ENCODE data around the gene PDE11A.

The PDE11A gene

DNA sequence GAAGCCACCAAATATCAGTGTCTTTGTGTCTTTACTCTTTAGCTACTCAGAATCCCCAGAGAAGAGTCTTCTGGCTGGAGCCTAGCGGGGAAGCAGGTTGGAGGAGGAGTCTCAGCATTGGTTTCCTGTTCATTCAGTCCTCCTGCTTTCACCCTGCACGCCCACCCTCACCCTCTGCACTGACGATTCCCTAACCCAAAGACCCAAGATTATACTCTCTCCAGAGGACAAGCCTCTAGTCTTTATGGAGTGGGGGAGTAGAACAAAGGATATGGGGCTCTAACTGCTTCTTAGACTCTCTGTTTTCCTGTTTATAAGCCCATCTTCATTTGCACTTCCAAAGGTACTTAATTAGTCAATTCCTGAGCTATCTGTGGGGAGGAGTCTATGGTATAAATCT, 341.2 kb downstream of the PDE11A start:
- FAIRE-seq (no peak), DNase-seq (ENCODE audit: insufficient read length, low spot score) (no peak)

DNA sequence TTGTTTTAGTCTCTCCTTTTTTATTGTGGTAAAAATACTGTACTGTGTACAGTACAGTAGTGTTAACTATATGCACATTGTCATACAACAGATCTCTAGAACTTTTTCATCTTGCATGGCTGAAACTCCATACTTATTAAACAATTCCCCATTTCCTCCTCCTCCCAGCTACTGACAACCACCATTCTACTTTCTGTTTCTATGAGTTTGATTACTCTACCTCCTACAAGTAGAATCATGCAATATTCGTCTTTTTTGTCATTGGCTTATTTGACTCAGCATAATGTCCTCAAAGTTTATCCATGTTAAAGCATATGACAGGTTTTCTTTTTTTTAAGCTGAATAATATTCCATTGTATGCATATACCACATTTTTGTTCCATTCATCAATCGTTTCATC, 341.8 kb downstream of the PDE11A start:
- no peak for FAIRE-seq
- no peak for DNase-seq (ENCODE audit: insufficient read length, low spot score)

DNA sequence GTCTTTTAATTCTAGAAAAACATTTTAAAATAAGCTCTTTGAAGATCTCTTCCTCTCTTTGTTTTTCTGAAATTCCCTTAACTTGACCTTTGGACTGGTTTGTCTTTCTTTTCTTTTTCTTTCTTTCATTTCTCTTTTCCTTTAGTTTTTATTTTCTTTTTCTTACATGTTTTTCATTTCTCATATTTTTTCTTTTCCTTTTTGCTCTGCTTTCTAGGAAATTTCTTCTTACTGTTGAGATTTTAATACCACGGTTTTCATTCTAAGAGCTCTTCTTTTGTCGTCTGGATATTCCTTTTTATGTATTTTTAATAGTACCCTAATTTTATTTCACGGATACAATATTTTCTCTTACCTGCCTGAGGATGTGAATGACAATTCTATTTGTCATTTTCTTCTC, 342.2 kb downstream of the PDE11A start:
- no peak for FAIRE-seq
- DNase-seq (ENCODE audit: insufficient read length, low spot score) = no peak

DNA sequence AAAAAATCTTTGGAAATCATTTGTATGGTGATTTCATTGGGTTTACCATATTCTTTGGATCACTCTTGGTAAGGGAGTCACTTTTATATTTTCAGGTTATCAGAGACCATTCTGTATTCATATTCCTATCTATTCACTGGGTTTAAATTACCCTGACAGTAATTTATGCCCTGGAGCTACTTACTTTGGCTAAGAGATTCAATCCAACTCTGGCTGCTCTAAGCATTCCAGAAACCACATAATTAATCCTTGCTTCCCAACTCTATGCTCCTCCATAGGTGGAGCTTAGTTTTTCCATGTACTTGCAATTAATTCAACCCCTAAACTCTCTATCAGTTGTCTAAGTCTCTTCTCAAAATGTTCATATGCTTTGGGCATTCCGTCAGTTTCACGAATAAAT, 343.7 kb downstream of the PDE11A start:
- DNase-seq (ENCODE audit: insufficient read length, low spot score) (no peak), FAIRE-seq (no peak)

DNA sequence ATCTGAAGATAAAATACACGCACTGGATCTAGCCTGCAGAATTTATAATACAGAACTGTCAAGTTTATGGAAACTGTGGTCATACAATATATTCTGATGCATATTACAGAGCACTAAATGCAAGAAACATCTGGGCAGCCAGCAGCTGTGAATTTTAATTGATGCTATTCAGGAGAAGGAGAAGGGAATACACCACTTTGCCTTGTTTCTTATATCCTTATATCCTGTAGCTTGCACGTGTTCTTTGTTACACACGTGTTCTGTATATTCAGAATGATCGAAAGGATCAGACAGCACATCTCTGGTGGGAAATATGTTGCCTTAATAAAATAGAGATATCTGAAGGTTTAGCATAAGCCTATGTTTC, 344.2 kb downstream of the PDE11A start:
- DNase-seq (ENCODE audit: insufficient read length, low spot score) (no peak), FAIRE-seq (no peak)

DNA sequence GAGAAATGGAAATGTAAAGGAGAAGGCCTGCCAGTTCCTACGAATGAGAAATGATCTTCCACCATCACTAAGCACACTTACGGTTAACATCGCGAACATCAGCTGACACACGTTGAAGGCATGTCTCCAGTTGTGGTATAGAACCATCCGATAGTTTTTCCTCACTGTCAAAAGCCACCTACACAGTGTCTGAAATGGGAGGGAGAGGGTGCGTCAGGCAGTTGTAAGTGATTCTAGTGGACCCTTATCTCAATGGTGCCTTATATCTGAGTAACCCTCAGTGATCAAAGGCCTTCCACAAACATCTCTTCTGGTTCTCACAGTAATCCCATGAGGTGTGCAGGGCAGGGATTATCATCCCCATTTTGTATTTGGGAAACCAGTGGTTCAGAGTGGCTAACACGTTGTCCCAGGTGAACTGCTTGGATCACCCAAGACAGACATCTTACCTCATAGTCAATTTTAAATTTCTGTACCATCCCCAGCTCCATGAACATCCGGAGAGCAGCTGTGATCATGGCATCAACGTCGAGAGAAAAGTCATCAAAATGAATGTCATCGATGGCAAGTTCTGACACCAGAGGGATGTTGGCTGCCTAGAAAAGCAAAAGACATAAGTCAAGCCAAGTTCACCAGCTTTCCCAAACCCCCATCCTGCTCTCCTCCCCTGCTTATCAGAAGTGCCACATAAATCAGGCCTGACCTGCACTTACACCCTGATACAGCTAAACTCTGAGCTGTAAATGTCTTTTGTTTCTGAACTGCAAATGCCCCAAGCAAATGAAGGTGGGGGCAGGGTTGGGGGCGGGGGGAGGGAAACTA, 344.8 kb downstream of the PDE11A start:
- FAIRE-seq = peak; percentile 42

DNA sequence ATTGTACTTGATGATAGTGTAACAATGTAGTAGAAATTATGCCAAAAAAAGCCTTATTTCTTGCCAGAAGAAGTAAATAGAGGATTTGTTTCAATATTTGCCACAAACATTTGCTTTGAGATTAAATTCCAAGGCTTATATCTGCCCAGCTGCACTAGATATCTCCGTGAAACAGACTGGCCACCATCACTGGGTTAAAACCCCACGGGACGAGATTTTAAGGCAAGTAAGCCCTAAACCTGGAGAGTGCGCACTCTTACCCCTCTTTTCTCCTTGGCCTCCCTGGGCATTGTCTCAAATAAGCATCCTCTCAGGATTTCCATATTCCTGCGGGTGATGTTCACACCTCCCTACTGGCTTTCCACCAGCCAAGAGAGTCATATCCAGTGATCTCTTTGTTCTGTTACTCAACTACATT, 345.6 kb downstream of the PDE11A start:
- DNase-seq (ENCODE audit: insufficient read length, low spot score) = no peak
- FAIRE-seq = no peak

More for the DNA sequence above, 344.8 kb downstream of the PDE11A start:
- DNase-seq (ENCODE audit: insufficient read length, low spot score) = peak; percentile 6

DNA sequence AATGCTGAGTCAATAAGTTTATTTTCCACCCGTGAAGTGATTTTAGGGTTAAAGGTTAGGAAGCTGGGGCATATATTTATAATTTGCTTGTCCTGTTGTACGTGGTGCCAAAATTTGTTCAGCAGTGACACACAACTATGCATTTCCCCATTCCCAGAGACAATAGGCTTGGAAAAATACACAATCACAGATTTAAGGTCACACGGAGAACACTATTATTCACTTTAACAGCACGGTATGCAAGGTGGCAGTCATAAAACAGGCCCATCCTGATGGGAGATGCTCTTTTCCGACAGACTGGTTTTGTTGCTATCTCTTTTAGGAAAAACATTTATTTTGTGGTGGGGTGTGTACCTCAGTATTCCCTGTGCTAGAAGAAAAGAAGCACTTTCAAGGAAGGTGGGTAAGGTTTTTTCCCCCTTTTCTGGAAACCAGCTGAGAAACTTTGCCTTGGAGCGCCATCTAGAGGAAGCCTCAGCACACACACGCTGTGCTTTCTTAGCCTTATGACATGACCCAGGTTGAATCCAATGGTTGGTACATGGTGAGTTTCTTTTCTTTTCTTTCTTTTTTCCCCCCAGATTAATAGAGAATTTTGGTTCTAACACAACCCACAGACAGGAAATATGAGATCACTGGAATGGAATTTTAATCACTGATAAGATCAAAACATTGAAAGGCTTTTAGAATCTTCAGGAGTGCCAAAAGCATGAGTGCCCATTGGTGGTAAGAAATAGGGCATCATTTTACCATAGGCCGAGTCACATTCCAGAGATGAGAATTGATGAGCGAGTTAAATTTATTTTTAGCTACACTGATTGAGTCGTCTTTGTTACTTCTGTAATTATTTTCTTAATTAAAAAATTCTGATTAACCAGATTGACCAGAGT, 347.9 kb downstream of the PDE11A start:
- DNase-seq (ENCODE audit: insufficient read length, low spot score) = peak; percentile 49
- no peak for FAIRE-seq

DNA sequence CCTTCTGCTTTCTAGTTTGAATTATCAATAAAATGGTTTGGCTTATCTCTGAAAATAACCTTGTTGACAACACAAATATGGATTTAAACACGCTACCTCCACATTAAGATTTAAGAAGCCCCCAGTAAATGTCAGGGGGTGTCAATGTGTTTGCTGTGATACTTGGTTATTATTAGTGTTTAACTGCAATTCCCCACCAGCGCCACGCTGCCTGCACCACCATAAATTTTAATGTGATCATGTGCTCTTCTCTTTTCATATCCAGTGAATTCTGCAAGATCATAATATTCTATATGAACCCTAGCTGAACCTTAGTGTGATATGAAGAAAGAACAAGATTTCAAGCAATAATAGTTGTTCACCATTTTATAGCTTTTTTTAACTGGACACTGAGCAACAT, 349.3 kb downstream of the PDE11A start:
- FAIRE-seq = no peak
- no peak for DNase-seq (ENCODE audit: insufficient read length, low spot score)

DNA sequence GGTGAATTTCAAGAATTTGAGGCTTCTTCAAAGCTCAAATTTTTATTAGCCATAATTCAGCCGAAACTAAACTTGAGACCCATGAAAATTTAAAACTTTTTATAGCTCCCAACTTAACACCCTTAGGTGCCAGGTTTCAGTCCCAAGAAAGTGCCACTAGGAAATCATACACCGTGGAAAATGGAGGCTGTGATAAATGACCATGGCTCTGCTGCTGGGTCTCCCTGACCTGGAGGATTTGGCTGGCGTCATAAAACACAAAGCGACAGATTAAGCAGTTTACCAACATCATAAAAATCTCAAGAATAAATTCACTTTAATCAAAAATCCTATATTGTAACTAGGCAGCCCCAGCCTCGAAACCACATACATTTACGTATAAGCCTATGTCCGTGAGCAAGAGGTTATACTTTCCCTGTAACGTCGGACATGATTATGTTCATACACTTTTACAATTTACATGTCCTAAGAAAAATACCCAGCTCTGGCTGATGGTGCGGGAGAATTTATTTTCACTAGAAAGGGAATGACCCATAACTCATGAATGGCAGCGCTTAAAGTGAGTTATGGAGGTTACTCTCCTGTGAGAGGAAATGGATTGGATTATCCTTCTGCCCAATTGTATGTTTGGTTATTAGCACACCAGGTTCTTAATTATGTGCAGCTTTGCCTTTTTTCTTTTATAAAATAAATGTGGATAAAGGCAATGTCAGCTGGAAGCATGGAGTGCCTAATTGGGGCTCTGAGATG, 350.6 kb downstream of the PDE11A start:
- DNase-seq (ENCODE audit: insufficient read length, low spot score) = no peak
- FAIRE-seq = no peak

DNA sequence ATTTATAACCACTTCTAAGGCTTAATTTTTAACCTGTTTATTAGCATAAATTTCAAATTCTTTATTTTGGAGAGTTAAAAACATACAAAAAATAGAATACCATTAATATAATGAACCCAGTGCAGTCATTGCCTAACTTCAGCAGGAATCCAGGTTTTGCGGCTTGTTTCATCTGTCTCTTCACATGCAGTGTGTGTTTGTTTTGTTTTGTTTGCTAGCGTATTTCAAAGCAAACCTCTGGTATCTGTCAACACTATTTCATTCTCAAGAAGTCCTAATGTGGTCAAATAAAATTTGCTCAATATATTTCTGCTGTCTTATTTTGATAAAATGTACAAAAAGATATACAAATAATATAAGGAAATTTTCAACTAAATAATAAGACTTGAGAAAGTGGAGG, 351.5 kb downstream of the PDE11A start:
- FAIRE-seq (no peak), DNase-seq (ENCODE audit: insufficient read length, low spot score) (no peak)

DNA sequence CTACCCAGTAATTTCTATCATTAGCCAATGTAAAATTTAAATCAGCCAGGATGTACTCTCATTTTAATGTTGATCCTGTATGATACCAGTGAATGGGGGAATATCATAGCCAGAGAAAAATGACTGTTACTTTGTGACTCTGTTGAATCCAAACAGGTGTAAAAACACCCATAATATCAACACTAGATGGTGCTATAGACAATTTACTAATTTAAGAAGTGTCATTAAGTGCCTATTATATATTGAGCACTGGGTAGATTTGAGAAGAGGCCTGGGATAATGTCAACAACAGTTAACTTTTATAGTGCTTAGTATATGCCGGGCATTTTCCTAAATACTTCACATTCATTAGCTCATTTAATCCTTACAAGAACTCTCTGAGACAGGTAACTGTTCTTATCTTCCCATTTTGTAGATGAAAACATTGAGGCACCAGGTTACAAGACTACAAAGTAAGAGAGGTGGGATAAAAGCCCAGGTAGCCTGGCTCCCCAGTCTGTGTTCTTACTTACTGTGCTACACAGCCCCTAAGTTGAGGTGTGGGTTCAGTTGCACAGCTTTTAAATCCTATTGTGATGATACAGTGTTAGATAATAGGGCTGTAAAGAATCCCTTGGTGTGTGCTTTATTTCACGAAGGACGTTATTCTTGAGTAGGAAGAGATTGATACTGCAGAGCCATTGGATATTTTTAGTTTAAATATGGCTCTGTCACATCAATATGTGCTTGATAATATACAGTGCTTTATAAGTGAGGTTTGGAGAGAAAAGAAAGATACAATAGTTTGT, 354.6 kb downstream of the PDE11A start:
- no peak for FAIRE-seq
- no peak for DNase-seq (ENCODE audit: insufficient read length, low spot score)

DNA sequence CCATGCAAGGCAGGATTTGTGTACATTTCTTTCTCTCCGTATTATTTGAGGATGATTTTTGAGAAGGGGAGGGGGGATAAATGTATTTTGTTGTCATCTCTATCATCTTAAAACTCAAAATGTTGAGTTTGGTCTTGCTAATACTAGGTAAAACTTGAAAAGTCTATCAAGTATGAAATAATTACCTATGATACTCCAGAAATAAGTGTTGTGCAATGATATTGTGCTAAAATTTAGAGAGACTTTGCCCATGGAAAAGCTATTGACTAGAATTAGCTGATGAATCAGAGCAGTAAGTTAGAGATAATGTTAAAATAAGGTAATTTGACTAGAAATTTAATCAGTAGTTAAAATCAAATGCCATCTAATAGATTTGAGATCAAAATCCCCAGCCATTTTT, 356.1 kb downstream of the PDE11A start:
- no peak for FAIRE-seq

DNA sequence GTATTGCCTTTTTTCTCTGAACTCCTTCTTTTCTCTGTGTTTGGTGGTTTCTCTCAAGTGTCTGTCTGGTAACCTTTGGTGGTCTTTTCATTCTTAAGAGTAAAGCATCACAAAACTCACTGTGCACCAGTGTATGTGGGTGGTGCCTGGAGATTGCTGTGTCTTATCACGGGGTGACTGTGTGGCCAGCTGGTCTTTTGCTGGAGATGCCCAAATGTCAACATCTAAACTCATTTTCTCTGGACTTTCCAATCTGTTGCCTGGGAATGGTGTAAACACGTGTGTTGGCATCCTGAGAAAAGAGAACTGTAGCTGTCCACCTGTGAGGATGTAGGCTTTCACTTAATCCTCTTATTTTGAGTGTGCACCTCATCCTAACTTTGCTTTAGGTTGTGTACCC, 356.8 kb downstream of the PDE11A start:
- DNase-seq (ENCODE audit: insufficient read length, low spot score) (no peak), FAIRE-seq (no peak)

More for the DNA sequence above, 356.1 kb downstream of the PDE11A start:
- DNase-seq (ENCODE audit: insufficient read length, low spot score) = no peak

DNA sequence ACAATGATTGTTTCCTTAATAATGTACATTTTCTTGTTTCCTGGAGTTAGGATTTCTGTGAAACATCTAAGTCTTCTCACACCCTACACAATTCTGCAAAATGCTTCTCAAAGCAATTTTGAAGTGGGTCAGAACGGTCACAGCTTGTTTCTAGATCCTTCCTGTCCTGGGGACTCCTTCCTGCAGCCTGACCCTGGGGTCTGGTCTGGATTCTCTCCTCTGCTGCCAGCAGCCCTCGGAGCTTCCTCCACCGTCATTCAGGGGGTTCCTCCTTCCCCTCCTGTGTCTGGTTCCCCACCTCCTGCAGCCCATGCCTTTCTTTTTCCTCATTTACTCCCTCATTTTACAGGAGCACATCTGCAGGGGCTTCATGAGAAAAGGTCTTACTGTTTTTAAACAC, 357.9 kb downstream of the PDE11A start:
- DNase-seq (ENCODE audit: insufficient read length, low spot score) = no peak
- FAIRE-seq = no peak

DNA sequence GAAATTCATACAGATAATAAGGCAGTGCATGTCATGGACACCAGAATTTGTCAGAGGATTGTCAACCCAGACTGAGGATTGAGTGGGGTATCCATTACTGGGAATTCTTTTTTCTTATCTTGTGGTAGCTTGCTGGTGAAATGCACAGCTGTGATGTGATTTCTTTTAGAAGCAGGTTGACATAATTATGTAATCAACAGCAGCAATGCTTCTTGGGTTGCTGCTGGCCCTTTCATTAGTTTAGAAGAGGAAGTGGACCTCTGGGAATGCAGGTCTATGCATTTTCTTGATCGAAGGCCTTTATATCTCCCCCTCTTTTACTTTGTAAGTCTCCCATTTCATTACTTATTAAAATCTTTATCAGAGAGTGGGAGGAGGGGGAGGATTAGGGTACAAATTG, 360.1 kb downstream of the PDE11A start:
- FAIRE-seq = no peak
- DNase-seq (ENCODE audit: insufficient read length, low spot score) = no peak

DNA sequence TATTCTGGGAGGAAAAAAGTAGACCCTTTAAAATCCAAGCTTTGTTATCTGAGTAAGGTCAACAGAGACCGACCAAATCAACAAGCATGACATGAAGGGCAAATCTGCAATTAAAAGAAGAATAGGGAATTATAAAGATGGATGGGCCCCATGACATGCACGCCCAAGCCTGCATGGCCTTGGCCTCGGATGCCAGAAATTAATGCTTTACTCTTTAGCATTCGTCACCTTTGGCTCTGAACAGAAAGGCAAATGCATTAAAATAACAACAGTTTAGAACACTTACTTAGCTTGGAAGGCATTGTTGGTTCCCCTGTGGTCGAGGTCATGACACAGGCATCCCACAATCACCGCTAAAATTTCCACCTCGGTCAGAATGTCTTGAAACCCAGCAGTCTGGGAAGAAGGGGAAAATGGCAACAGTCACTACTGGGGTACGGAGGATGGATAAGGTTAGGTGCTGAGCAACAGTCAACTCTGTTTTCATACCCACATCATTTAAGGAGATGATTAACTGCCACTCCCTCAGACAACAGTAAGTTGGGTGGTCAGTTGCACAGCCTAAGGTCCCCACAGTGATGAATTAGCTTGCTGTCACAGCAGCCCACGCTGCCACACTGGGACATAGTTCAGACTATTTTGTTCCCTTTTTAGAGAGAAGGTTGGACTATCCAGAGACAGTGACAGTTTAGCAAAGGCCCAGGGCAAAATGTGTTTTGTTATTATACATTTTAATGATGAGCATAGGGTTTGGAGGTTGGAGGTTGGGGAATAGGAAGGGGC, 360.9 kb downstream of the PDE11A start:
- no peak for FAIRE-seq

DNA sequence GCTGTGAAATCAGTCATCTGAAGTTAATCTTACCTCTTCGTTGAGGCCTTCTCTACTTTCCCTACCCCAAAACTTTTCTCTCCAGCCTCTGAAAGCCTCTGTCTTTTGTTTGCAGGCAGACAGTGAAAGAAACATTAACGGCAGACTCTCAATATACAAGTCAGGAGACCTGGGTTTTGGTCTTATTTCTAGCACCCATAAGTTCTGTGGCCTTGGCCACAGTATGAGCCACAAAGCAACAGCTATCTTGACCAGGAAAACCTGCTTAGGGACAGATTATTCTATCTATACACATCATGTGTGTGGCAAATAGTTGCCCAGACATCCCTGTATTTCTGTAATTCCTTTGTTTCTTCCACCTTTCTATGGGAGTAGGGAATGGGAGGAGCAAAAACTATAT, 361.7 kb downstream of the PDE11A start:
- no peak for FAIRE-seq
- DNase-seq (ENCODE audit: insufficient read length, low spot score) = no peak

More for the DNA sequence above, 360.9 kb downstream of the PDE11A start:
- no peak for DNase-seq (ENCODE audit: insufficient read length, low spot score)

DNA sequence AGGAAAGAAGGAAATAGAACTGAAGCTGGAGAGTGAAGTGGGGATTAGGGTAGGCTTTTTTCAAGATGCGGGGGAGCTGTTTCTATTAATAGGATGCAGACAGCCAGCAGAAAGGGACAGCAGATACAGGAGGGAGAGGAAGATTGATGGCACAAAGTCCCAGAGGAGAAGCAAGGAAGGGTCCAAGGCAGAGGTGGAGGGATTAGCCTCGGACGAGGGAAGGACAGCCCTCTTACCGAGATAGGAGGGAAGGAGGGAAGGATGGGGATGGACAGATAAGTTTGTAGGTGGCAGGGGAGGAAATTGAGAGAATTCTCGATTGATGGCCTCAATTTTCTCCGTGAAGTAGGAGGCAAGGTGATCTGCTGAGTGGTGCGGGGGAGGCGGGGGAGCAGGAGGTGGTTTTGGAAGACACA, 362.6 kb downstream of the PDE11A start:
- FAIRE-seq = no peak
- no peak for DNase-seq (ENCODE audit: insufficient read length, low spot score)

Data from HTR-8/SVneo (cell line).